ENCODE measurements around the gene NDUFAB1. TPM values are rescaled to one million over a fixed set of nuclear protein-coding genes. Genes with fewer than 3 reads are reported as not detected.
A peak's percentile ranks its signal among the peaks of the same experiment; 100 is the strongest.
"Not testable (repeated sequence)": the region's sequence is repeated elsewhere in the genome, so short reads cannot be mapped to it uniquely, and the experiment has no call there.

NDUFAB1 gene
- total RNA-seq, 3 donors from 2014 or later: 196 to 225 (median 220) TPM

DNA sequence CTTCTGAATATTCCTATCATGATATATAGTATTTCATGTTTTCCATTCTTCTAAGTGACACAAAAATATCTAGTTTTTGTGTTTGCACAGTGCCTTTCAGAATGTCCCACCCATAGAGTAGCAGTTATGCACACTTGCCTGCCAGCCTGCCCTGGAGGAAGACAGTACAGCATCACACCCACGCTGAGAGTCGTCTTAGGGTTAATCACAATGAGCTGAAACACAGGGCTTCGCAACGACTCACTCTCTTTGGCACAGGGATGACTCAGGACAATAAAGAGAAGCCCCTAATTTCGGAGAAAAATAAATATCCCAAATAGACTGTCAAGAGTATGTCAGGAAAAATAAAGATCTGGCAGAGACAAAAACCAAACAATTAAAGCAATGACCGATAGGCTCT is 11.6 kb upstream of the NDUFAB1 start:
- no peak for ATAC-seq
- Mint-ChIP-seq H3K27me3 (ENCODE audit: low read depth) (no peaks in the 10 kb centered on the region), H3K4me1 (ENCODE audit: low read depth) (no peaks in the 10 kb centered on the region), H3K9me3 (no peaks in the 10 kb centered on the region), H3K4me3 (no peak overlapping the region), H3K36me3 (ENCODE audit: insufficient read depth) (peaks cover 15% of the 10 kb centered on the region)
- no peak for DNase-seq

DNA sequence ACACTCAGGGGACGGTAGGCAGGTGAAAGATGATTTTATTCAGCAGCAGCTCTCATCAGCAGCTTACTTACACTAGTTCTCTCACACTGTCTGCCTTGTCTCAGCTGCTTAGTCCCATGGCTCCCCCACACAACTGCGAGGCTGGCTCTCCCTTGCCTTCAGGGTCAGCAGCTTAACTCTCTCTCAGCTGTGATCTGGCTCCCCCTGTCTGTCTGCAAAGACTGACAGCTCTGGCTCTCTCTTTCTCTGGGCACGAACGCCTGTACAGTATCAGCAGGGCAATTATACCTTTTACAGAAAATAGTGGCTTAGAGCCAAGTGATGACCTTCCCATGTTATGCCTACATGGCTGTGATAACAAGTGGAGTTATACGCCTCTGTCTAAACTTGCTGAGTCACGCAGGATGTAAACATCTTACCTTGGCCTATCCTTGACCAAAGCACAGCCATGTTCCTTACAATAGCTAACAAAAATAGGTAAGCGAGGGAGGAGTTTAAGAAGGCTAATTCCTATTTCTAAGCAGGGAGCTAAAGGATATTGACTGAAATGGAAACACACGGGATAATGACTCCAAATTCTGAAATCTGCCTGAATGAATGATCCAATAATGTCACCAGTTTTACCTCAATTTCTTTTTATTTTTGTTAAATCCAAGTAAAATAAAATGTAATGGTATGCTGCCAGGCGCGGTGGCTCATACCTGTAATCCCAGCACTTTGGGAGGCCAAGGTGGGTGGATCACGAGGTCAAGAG is 1.1 kb upstream of the NDUFAB1 start:
- Mint-ChIP-seq H3K27me3 (ENCODE audit: low read depth) (no peaks in the 10 kb centered on the region), H3K9me3 (no peaks in the 10 kb centered on the region)
- ATAC-seq: no peak

DNA sequence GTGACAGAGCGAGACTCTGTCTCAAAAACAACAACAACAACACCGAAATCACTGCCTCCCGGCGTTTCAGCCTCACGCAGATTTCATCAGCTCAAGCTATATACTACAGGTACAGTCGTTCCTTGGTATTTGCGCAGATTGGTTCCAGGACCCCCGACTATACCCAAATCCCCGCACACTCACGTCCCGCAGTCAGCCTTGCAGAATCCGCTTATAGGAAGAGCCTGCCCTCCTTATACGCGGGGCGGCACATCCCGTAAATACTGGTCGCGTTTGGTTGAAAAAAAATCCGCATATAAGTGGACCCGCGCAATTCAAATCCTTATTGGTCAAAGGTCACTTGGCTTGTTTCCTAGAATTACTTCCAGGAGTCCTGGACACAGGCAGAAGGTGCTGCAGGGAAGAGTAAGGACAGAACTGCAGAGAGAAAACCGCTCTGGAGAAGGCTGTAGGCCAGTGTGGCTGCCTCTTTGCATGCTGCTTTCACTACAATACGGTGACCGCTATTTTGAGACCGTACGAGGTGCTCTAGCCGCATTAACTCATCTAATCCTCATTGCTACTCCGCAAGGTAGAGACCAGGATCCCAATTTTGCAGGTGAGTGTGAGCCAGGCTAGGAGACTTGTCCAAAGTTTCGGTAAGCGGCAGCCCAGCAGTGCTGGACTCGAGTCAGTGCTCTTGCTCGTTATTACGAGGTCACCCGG is 718 bp downstream of the NDUFAB1 start:
- H3K4me1 Mint-ChIP-seq (ENCODE audit: low read depth): peaks cover 27% of the 10 kb centered on the region
- no peaks in the 10 kb centered on the region for H3K27me3 Mint-ChIP-seq (ENCODE audit: low read depth)
- H3K36me3 Mint-ChIP-seq (ENCODE audit: insufficient read depth): peaks cover 9% of the 10 kb centered on the region
- no peaks in the 10 kb centered on the region for H3K9me3 Mint-ChIP-seq
- ATAC-seq: peak; percentile 8 to 17
- peak overlapping the region; percentile 87 for H3K4me3 Mint-ChIP-seq
- DNase-seq: no peak

More for the DNA sequence above, 1.1 kb upstream of the NDUFAB1 start:
- H3K4me3 Mint-ChIP-seq: peak overlapping the region; percentile 27
- H3K4me1 Mint-ChIP-seq (ENCODE audit: low read depth): peaks cover 19% of the 10 kb centered on the region
- peaks cover 5% of the 10 kb centered on the region for H3K36me3 Mint-ChIP-seq (ENCODE audit: insufficient read depth)
- DNase-seq: peak; percentile 6

DNA sequence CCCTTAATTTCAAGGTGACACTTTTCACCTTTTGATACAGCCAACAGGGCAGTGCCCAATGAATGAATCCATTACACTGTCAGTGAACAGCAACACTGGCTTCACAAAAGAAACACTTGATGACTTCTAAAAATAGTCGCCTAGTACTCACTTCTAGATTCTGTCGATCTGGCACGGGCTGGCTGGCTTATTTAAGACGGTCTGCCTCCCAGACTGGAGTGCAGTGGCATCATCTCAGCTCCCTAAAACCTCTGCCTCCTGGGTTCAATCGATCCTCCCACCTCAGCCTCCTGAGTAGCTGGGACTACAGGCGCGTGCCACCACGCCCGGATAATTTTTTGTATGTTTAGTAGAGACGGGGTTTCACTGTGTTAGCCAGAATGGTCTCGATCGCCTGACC is 1.9 kb downstream of the NDUFAB1 start:
- H3K9me3 Mint-ChIP-seq: no peaks in the 10 kb centered on the region
- ATAC-seq (no peak), DNase-seq (no peak)
- H3K4me1 Mint-ChIP-seq (ENCODE audit: low read depth): peaks cover 27% of the 10 kb centered on the region
- H3K4me3 Mint-ChIP-seq: no peak overlapping the region
- no peaks in the 10 kb centered on the region for H3K27me3 Mint-ChIP-seq (ENCODE audit: low read depth)
- peaks cover 11% of the 10 kb centered on the region for H3K36me3 Mint-ChIP-seq (ENCODE audit: insufficient read depth)

DNA sequence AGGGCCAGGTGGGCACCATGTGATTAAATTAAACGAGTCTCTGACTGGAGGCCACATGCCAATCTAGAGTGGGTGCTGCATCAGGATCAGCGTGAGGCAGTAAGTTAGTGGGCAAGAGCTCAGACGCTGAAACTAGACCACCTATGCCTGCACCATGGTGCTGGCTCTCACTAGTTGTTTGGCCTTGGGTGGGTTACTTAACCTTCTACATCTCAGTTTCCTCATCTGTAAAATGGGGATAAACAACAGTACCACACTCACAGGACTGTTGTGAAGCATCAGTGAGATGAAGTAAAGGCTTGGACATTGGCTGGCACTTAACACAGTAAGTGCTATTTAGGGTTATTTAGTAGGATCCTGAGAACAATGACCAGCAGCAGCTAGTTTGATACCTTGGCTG is 5.9 kb downstream of the NDUFAB1 start:
- Mint-ChIP-seq H3K4me1 (ENCODE audit: low read depth) (peaks cover 16% of the 10 kb centered on the region), H3K36me3 (ENCODE audit: insufficient read depth) (peaks cover 11% of the 10 kb centered on the region), H3K4me3 (no peak overlapping the region), H3K27me3 (ENCODE audit: low read depth) (no peaks in the 10 kb centered on the region), H3K9me3 (no peaks in the 10 kb centered on the region)
- DNase-seq (no peak), ATAC-seq (no peak)

DNA sequence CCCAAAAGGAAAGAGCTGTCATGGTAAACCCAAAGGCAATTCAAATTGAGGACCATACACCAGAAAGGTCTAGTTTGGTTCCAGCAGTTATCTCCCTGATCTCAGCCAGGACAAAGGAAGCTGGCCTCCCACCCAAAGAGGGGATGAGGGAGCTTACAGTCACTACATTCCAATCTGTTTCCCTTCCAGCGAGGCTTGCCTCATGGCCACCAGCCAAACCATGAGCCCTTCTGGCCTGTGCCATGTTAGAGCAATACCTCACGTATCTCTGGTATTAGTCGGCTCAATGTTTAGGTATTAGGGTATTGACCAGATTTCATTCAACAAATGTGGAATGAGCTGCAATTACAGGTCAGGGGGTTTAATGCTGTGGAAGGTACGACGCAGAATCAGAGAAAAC is 8.4 kb downstream of the NDUFAB1 start:
- peaks cover 11% of the 10 kb centered on the region for H3K4me1 Mint-ChIP-seq (ENCODE audit: low read depth)
- H3K36me3 Mint-ChIP-seq (ENCODE audit: insufficient read depth): peaks cover 17% of the 10 kb centered on the region
- DNase-seq (no peak), ATAC-seq (no peak)
- no peak overlapping the region for H3K4me3 Mint-ChIP-seq
- no peaks in the 10 kb centered on the region for H3K27me3 Mint-ChIP-seq (ENCODE audit: low read depth)
- no peaks in the 10 kb centered on the region for H3K9me3 Mint-ChIP-seq

DNA sequence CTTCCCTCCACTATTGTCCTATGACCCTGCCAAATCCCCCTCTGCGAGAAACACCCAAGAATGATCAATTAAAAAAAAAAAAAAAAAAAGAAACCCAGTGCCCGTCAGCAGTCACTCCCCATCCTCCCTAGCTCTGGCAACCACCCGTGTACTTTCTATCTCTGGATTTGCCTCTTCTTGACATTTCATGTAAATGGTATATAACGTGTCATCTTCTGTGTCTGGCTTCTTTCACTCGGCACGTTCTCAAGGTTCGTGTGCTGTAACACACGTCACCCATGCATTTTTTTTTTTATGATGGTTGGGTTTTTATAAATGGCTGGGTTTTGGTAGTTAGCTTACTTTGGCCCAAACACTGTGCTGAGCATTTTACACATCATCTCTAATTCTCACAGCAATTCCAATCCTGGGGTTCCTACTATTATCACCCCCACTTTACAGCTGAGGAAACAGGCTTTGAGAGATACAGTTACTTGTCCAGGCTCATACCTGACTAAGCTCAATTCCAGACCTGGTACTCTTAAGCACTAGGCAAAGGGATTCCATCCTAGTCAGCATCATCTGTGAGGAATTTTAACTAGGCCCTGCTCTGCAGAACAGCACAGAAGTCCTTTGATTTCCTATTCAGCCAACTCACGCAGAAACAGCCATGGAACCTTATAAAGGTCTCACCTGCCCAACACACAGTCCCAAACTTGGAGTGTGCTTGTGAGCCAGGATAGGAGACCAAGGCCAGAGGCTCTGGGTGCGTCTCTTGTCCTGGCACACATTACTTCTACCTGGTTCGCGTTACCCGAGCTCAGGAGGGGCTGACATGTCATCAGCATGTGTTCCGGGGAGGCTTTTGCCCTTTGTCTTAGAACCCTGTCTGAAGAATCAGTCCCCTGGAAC is 11.7 kb downstream of the NDUFAB1 start:
- Mint-ChIP-seq H3K4me3 (peak overlapping the region; percentile 7), H3K27me3 (ENCODE audit: low read depth) (no peaks in the 10 kb centered on the region), H3K36me3 (ENCODE audit: insufficient read depth) (peaks cover 9% of the 10 kb centered on the region), H3K9me3 (no peaks in the 10 kb centered on the region), H3K4me1 (ENCODE audit: low read depth) (no peaks in the 10 kb centered on the region)
- ATAC-seq: no peak
- DNase-seq: no peak

DNA sequence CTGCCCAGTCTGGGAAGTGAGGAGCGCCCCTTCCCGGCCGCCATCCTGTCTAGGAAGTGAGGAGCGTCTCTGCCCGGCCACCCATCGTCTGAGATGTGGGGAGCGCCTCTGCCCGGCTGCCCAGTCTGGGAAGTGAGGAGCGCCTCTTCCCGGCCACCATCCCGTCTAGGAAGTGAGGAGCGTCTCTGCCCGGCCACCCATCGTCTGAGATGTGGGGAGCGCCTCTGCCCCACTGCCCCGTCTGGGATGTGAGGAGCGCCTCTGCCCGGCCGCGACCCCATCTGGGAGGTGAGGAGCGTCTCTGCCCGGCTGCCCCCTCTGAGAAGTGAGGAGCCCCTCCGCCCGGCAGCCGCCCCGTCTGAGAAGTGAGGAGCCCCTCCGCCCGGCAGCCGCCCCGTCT is 12.8 kb downstream of the NDUFAB1 start:
- not testable (repeated sequence) for H3K27me3 Mint-ChIP-seq (ENCODE audit: low read depth); ATAC-seq; H3K4me3 Mint-ChIP-seq; H3K36me3 Mint-ChIP-seq (ENCODE audit: insufficient read depth); H3K4me1 Mint-ChIP-seq (ENCODE audit: low read depth); H3K9me3 Mint-ChIP-seq; DNase-seq

DNA sequence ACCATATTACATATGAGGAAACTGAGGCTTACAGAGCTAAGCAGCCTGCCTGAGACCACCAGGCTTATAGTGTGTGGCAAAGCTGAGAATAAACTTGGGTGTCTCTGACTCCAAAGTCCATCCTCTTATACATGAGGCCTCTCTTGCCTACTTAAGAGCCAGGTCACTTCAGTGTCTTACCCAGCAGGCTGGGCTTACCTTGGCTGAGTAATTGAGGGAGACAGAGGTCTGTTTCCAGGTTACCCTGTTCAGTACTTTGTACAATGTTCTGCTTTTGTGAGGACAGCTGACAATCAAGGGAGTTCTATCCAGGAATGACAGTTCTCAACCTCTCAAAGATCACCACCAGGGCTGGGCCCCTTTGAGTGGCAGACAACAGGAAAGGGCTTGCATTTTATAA is 14.4 kb downstream of the NDUFAB1 start:
- H3K4me1 Mint-ChIP-seq (ENCODE audit: low read depth): no peaks in the 10 kb centered on the region
- H3K4me3 Mint-ChIP-seq: no peak overlapping the region
- H3K9me3 Mint-ChIP-seq: no peaks in the 10 kb centered on the region
- H3K27me3 Mint-ChIP-seq (ENCODE audit: low read depth): no peaks in the 10 kb centered on the region
- ATAC-seq: no peak
- H3K36me3 Mint-ChIP-seq (ENCODE audit: insufficient read depth): peaks cover 10% of the 10 kb centered on the region
- DNase-seq: no peak

DNA sequence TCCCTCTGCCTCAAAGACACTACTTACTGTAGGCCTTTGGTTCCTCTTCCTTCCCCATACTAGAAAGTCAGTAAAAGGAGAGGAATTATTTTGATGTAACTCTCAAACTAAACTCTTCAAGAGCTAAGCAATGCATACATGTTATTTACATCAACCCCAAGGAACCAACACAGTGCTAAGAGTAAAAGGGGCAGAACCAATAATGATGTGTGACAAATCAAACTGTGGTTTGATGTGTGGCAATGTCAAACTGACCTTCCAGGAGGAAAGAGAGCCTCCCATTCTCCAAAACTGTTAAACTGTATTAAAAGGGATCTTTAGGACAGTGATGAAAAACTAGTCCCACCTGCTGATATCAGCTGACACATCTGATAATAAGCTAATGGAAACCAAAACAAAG is 15.7 kb downstream of the NDUFAB1 start:
- Mint-ChIP-seq H3K4me3 (no peak overlapping the region), H3K4me1 (ENCODE audit: low read depth) (no peaks in the 10 kb centered on the region), H3K9me3 (no peaks in the 10 kb centered on the region), H3K36me3 (ENCODE audit: insufficient read depth) (peaks cover 12% of the 10 kb centered on the region), H3K27me3 (ENCODE audit: low read depth) (no peaks in the 10 kb centered on the region)
- DNase-seq (no peak), ATAC-seq (no peak)

DNA sequence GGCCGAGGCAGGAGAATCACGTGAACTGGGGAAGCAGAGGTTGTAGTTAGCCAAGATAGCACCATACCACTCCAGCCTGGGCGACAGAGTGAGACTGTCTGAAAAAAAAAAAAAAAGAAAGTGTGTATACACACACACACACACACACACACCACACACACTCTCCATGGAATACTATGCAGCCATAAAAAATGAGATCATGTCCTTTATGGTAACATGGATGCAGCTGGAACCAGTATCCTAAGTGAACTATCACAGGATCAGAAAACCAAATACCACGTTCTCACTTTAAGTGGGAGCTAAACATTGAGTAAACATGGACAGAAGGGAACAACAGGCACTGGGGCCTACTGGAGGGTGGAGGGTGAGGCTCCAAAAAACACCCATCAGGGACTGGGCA is 16.7 kb downstream of the NDUFAB1 start:
- ATAC-seq (no peak), DNase-seq (no peak)
- no peaks in the 10 kb centered on the region for H3K9me3 Mint-ChIP-seq
- peaks cover 9% of the 10 kb centered on the region for H3K36me3 Mint-ChIP-seq (ENCODE audit: insufficient read depth)
- H3K27me3 Mint-ChIP-seq (ENCODE audit: low read depth): no peaks in the 10 kb centered on the region
- H3K4me3 Mint-ChIP-seq: no peak overlapping the region
- no peaks in the 10 kb centered on the region for H3K4me1 Mint-ChIP-seq (ENCODE audit: low read depth)

DNA sequence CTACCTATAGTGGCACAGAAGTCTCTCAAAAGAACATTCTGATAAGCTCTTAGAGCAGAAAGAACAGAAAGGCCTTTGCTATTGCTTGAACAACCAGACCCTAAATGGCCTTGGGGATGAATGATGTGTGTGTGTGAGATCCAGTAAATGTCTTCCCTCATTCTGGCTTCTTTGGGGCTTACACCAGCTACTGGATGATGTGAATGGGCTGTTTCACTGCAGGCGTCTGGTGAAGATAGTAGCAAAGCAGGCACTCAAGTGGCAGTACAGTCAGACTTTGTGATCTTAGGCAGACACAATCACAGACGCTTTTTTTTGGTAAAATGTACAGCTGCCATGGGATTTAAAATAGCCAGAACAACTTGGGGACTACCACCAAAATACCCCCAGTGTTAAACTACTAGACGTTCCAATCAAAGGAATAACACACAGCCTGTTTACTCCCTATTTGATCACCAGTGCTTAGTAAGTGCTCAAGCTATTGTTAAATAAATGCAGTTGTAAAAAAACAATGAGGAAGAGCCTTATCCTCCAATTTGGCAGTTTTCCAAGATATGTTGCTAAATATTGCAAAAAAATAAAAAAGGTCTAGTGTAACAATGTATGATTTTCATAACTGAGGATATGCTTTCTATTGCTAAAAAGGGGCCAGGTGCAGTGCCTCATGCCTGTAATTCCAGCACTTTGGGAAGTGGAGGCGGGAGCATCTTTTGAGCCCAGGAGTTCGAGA is 17.9 kb downstream of the NDUFAB1 start:
- H3K27me3 Mint-ChIP-seq (ENCODE audit: low read depth): no peaks in the 10 kb centered on the region
- ATAC-seq: no peak
- no peaks in the 10 kb centered on the region for H3K4me1 Mint-ChIP-seq (ENCODE audit: low read depth)
- no peak for DNase-seq
- H3K9me3 Mint-ChIP-seq: no peaks in the 10 kb centered on the region
- H3K36me3 Mint-ChIP-seq (ENCODE audit: insufficient read depth): peaks cover 13% of the 10 kb centered on the region
- no peak overlapping the region for H3K4me3 Mint-ChIP-seq

DNA sequence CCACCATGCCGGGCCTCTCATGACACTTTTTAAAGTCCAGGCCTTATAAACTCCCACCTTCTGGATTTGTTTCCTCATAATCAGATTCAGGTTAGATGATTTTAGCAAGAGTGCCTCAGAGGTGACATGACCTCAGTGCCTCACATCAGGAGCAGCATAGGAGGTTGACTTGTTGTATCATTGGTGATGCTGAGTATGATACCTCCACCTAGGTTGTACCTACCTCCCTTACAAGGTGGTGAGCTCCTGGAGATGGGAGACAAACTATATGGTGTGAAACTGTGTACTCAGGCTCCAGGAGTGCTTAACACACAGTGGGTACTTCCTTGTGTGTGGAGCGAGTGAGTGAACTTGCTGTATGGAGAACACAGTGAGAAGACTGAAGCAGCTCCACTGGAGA is 18.6 kb downstream of the NDUFAB1 start:
- DNase-seq: no peak
- no peaks in the 10 kb centered on the region for H3K9me3 Mint-ChIP-seq
- no peak overlapping the region for H3K4me3 Mint-ChIP-seq
- peaks cover 16% of the 10 kb centered on the region for H3K36me3 Mint-ChIP-seq (ENCODE audit: insufficient read depth)
- H3K27me3 Mint-ChIP-seq (ENCODE audit: low read depth): no peaks in the 10 kb centered on the region
- no peaks in the 10 kb centered on the region for H3K4me1 Mint-ChIP-seq (ENCODE audit: low read depth)
- ATAC-seq: no peak

DNA sequence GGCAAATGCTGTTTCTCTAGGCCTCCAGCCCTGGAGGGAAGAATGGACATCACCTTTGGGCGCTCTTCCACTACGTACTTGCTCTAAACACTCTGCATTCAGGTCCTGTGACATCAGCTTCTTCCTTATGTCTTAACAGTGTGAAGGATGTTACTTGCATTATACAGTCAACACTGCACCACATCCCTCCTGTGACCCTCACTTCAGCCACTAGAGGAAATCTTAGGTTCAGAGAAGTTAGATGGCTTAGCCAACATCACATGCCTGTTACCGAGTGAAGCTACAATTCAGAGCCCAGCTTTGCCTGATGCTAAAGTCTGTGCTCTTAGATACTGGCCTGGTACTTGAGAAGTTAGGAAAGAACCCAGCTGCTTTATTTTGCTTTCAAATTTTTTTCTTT is 20.3 kb downstream of the NDUFAB1 start:
- H3K4me3 Mint-ChIP-seq: no peak overlapping the region
- no peaks in the 10 kb centered on the region for H3K4me1 Mint-ChIP-seq (ENCODE audit: low read depth)
- no peaks in the 10 kb centered on the region for H3K27me3 Mint-ChIP-seq (ENCODE audit: low read depth)
- ATAC-seq (no peak), DNase-seq (no peak)
- H3K9me3 Mint-ChIP-seq: no peaks in the 10 kb centered on the region
- H3K36me3 Mint-ChIP-seq (ENCODE audit: insufficient read depth): peaks cover 25% of the 10 kb centered on the region
